Jurkat, Clone E6-1 (cell line): ENCODE results near the gene LMCD1. TPM values are rescaled to one million over a fixed set of nuclear protein-coding genes. Genes with fewer than 3 reads are reported as not detected.

ENCODE experiments used
- DNase-seq: peaks from one replicate; pipeline ENCODE4 v3.0.0-alpha.2; 2011; ENCODE audit warnings: low read depth, low spot score
- H3K4me3 ChIP-seq: 2 replicates; pipeline ENCODE4 v1.5.1; 2011; ENCODE audit warnings: mild to moderate bottlenecking, low read length, control low read depth, moderate library complexity
- polyA plus RNA-seq: library from polyadenylated mRNA; unstranded; fragments of >200 nt; gene quantifications from one replicate; pipeline ENCODE4 v1.2.1, GENCODE V29; 2012; ENCODE audit warnings: missing spikeins; ENCODE audit not compliant: insufficient read length, insufficient read depth

LMCD1 gene, protein sequence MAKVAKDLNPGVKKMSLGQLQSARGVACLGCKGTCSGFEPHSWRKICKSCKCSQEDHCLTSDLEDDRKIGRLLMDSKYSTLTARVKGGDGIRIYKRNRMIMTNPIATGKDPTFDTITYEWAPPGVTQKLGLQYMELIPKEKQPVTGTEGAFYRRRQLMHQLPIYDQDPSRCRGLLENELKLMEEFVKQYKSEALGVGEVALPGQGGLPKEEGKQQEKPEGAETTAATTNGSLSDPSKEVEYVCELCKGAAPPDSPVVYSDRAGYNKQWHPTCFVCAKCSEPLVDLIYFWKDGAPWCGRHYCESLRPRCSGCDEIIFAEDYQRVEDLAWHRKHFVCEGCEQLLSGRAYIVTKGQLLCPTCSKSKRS
- not detected for polyA plus RNA-seq

- no peak within 1 kb of the TSS for H3K4me3 ChIP-seq
- DNase-seq = no peak
These were observed at the start of gene LMCD1 for GRCh38 chr3:8501371-8502131. Gene LMCD1 (plus strand): TSS chr3:8501823. CDS start chr3:8501939, 116 bp downstream.

DNA sequence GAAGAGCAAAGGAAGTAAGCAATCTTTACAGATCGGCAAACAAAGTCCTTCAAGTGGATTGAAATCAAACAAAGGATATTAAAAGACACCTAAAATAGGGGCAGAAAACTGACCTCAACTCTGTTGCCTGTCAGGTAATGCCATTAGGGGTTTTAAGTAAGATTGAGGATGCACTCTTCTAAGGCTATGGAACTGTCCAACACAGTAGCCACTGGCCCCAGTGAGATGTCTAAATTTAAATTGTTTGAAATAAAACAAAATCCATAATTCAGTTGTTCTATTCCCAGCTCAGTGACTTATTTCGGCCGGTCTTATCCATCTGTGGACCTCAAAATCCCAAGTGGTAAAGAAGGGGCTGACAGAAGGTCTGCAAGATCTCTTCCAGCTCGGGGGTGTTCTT, 49.5 kb upstream of the LMCD1 start:
- DNase-seq = no peak
- no peak overlapping the region for H3K4me3 ChIP-seq

DNA sequence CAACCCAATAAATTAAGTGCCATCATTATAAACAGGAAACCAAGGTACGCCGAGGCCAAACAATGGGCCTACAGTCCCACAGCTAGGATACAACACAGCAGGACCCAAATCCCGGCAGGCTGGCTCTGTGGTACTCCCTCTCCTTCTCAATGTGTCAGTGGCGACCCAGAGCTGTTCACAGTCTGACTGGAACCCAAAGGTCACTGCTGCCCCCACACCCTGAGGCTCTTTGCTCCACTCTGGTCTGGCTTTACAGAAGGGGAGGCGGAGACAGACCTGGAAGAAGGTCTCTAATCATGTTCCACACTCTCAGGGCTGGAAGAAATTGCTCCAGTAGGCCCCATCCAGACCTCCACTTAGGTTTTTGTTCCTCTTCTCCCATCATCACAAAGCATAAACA, 48.5 kb upstream of the LMCD1 start:
- DNase-seq = no peak
- H3K4me3 ChIP-seq = no peak overlapping the region

DNA sequence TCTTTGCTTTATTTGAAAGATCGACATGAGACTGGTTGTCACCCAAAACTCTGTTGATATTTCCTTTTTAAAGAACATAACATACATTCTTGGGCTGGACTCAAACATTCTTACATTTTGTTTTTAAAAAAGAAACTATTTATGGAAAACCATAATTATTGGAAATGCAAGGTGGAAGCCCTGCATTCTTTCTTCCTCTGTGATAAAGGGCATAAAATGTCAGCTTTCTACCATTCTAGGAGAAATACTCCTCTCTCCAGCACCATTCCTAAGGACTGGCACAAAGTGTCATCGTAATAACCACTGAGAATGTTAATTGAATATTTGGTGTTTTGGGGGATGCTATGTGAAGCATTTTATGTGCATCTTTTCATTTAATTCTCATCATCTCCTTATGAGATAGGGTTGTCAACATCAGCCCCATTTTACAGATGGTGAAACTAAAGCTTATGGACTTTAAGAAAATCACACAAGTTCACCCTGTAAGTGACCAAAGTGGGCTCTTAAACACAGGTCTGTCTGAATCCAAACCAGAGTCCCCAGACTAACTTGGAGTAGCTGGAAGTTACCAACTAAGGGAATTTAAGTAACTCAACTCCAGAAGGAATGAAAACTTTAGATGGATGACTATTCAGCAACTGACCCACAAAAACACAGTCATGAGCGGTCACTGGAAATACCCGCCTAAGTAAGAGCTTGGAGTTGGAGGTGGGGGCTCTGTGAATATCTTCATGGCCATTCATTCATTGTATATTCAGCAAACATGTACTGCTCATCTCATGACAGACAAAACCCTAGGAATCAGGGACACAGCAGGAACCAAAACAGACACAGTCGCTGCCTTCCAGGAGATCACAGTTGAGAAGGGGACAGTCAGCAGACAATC, 45.9 kb upstream of the LMCD1 start:
- no peak overlapping the region for H3K4me3 ChIP-seq
- DNase-seq = no peak

- DNase-seq = no peak
- H3K4me3 ChIP-seq = no peak overlapping the region
These were observed 45.2 kb upstream of the LMCD1 start for GRCh38 chr3:8456412-8456811.

- no peak overlapping the region for H3K4me3 ChIP-seq
- no peak for DNase-seq
These were observed 44.6 kb upstream of the LMCD1 start for GRCh38 chr3:8457039-8457438.

DNA sequence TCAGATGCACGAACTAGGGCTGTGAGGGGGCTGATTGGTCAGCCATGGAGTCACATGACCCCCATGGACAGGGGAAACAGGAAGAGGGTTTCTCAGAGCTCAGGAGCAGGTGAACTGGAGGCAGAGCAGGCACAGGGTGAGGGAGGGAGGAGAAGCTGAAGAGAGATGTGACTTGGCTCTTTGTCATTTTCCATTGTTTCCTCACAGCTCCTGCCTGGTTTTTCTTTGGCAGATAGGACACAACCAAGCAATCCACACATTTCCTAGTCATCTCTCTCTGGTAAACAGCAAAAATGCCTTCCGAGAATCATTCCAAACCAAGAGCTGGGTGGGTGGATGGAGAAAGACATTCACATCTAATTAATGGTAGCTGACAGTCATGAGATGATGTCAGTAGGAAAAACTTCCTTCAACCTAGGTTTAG, 43.4 kb upstream of the LMCD1 start:
- H3K4me3 ChIP-seq = no peak overlapping the region
- DNase-seq = no peak

- DNase-seq = no peak
- no peak overlapping the region for H3K4me3 ChIP-seq
These were observed 42.9 kb upstream of the LMCD1 start for GRCh38 chr3:8458711-8459110.

DNA sequence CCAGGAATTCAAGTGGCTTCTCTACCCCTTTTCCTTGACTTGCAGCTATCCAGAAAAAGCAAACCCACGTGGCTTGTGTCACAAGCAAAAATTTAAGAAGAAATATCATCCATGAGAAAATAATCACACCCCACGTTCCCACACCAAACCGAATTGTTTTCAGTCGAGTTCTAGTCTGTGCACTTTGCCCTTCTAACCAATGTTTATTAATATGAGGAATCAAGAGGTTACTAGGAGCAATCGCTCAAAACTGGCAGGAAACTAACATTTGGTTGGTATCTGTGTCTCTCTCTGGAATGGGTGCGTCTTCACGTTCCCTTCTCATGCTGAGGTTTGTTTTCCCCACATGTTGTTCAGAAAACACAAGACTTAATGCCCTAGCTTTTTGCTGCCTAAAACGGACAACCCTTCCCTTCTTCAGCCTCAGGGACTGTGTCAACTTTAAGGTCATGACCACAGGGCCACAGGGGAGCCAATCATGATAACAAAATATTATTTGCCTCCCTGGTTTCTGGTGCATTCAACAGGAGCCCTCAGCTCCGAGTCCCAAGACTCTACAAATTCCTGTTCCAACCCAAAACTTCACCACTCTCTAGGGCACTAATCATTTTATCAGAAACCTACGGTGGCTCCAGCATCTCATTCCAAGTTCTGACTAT, 41.4 kb upstream of the LMCD1 start:
- no peak overlapping the region for H3K4me3 ChIP-seq
- no peak for DNase-seq

- H3K4me3 ChIP-seq = no peak overlapping the region
- no peak for DNase-seq
These were observed 40.7 kb upstream of the LMCD1 start for GRCh38 chr3:8460815-8461456.

DNA sequence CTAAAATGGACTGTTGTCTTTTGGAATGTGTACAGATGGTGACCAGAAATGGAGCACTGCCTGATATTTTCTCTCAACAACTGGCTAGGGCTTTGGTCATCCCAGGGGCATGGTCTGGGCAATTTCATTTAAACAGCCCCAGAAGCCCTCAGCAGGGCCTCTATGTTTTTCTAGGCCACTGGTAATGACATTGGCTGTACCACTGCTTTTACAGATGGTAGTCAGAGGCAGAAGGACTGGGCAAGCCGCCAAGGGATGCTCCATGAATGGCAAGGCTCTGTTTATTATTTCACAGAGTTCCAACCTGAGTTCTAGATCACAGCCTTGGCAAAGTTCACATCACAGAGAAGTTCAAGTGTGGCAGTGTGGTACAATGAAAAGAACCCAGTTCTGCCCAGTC, 37.0 kb upstream of the LMCD1 start:
- no peak for DNase-seq
- no peak overlapping the region for H3K4me3 ChIP-seq

GRCh38 chr3:8466526-8466925, 35.1 kb upstream of the LMCD1 start:
- no peak for DNase-seq

GRCh38 chr3:8470801-8471200, 30.8 kb upstream of the LMCD1 start:
- DNase-seq = no peak
- no peak overlapping the region for H3K4me3 ChIP-seq

More at GRCh38 chr3:8466526-8466925, 35.1 kb upstream of the LMCD1 start:
- no peak overlapping the region for H3K4me3 ChIP-seq

GRCh38 chr3:8472549-8472948, 29.1 kb upstream of the LMCD1 start:
- no peak overlapping the region for H3K4me3 ChIP-seq
- no peak for DNase-seq

DNA sequence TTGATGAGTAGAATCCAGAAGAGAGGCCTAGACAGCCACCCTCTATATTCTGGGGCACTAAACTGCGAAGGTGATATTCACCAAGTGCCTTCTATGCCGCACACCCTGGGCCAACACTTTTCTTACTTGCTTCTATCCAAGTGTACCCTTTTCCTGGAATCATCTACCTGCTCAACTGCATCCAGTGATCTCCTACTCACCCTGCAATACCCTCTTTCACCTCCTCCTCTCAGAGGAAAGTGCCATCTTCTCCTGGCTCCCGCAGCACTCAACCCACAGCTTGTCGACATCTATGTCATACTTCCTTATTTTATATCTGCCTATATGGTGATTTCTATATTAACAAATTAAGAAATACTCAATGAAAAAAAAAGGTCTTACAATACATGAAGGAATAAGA, 28.6 kb upstream of the LMCD1 start:
- no peak for DNase-seq
- no peak overlapping the region for H3K4me3 ChIP-seq

GRCh38 chr3:8473990-8474389, 27.6 kb upstream of the LMCD1 start:
- DNase-seq = no peak
- no peak overlapping the region for H3K4me3 ChIP-seq

- no peak overlapping the region for H3K4me3 ChIP-seq
- no peak for DNase-seq
These were observed 26.6 kb upstream of the LMCD1 start for GRCh38 chr3:8474991-8475390.

- no peak for DNase-seq
These were observed 20.9 kb upstream of the LMCD1 start for GRCh38 chr3:8480699-8481098.

GRCh38 chr3:8481380-8481779, 20.2 kb upstream of the LMCD1 start:
- H3K4me3 ChIP-seq = no peak overlapping the region
- no peak for DNase-seq

More at GRCh38 chr3:8480699-8481098, 20.9 kb upstream of the LMCD1 start:
- H3K4me3 ChIP-seq = no peak overlapping the region
